ENCODE results near the gene ZCCHC14.

DNA sequence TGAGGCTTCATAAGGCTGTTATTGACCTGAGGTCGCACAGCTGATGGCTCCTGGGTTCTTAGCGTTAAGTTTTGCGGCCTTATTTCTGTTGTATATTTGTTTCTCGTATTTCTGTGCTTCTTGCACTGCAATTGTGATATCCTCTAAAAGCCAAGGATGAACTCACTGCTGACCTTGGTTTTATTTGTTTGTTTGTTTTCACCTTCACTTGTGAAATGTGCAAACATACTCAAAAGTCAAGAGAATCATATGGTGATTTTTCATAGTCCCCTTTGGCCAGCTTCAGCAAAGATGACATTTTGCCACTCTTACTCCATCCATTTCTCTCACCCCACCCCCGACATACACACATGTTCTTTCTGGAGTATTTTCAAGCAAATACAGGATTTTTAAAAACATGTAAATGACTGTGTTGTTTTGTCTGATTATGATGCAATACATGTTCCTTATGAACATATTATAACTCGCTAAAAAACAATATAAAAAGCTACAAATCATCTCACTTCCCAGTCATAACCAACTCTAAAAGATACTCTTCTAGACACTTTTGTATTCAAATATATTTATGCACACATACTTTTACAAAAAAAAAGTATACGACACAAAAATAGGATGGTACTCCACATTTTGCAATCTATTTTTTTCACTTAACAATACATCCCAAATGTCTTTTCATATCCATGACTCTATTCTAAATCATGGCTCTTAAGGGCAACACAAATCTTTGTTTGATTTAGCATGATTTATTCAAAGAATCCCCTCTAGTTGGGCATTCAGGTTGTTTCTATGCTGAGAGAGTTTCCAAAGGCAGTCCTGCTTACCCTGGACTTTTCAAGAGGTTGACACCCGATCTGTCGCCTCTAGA is 5.7 kb upstream of the ZCCHC14 start:
- TF ChIP-seq EZH2 (IDR thresholded peaks at IDR 0.05; ENCODE audit: insufficient read depth, poor library complexity, severe bottlenecking), result no peak
- no peak for TF ChIP-seq EZH2phosphoT487 (IDR thresholded peaks at IDR 0.05; ENCODE audit: insufficient read depth, low read depth)
